DND-41 (cell line): Measurements from ENCODE around the gene RIC1.

Experiments used
- EZH2 ChIP-seq: IDR thresholded peaks from 3 replicates; pipeline ENCODE4 v1.6.1; 2012; ENCODE audit warnings: borderline replicate concordance, low read depth, mild to moderate bottlenecking, moderate library complexity, low read length, inconsistent platforms; ENCODE audit not compliant: severe bottlenecking
- TF ChIP-seq, protein P1 (sequence below): IDR thresholded peaks from 2 replicates; pipeline ENCODE4 v1.5.1; 2012; ENCODE audit warnings: borderline replicate concordance, low read length, moderate library complexity, mild to moderate bottlenecking; ENCODE audit not compliant: poor library complexity, severe bottlenecking; ENCODE audit errors: extremely low read depth

DNA sequence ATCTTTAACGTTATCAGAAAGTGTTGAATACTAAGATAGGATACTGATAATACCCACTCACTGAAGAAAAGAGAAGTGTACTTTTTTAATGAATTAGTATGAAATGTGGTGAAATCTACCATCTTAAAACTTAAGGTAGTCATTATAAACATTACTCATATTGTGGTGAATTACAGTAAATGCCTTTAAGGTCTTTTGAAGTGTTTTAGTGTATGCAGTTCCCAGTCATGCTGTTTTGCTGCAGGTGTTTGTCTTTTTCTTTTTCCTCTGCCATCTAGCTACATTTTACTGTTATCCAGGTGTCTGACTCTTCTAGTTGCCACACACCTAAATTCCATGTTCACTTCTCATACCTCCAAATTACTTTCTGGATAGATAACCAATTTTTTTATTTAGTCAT lies 131.4 kb downstream of the RIC1 start:
- TF ChIP-seq, protein P1, sequence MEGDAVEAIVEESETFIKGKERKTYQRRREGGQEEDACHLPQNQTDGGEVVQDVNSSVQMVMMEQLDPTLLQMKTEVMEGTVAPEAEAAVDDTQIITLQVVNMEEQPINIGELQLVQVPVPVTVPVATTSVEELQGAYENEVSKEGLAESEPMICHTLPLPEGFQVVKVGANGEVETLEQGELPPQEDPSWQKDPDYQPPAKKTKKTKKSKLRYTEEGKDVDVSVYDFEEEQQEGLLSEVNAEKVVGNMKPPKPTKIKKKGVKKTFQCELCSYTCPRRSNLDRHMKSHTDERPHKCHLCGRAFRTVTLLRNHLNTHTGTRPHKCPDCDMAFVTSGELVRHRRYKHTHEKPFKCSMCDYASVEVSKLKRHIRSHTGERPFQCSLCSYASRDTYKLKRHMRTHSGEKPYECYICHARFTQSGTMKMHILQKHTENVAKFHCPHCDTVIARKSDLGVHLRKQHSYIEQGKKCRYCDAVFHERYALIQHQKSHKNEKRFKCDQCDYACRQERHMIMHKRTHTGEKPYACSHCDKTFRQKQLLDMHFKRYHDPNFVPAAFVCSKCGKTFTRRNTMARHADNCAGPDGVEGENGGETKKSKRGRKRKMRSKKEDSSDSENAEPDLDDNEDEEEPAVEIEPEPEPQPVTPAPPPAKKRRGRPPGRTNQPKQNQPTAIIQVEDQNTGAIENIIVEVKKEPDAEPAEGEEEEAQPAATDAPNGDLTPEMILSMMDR, result no peak
- TF ChIP-seq EZH2, result no peak
